Stimulated activated CD8-positive, alpha-beta memory T cell treated with anti-CD3 and anti-CD28 coated beads, Interleukin-15, amount 100 ng/mL, for 1 hour (primary cell): ENCODE data around the gene PYGO1.
"Not testable (repeated sequence)": the region's sequence is repeated elsewhere in the genome, so short reads cannot be mapped to it uniquely, and the experiment has no call there.

ENCODE experiments used
- DNase-seq: peaks from one replicate; pipeline ENCODE4 v3.0.0-alpha.2; 2020; ENCODE audit warnings: low read depth

Gene PYGO1

GRCh38 chr15:55564347-55565145 is 23.6 kb downstream of the PYGO1 start:
- no peak for DNase-seq

GRCh38 chr15:55562601-55563000 is 25.5 kb downstream of the PYGO1 start:
- DNase-seq: no peak

GRCh38 chr15:55555089-55555488 is 33.1 kb downstream of the PYGO1 start:
- DNase-seq: no peak

GRCh38 chr15:55552926-55553325 is 35.2 kb downstream of the PYGO1 start:
- DNase-seq: no peak

- DNase-seq: no peak
These were observed 35.7 kb downstream of the PYGO1 start for GRCh38 chr15:55552451-55552850.

GRCh38 chr15:55549305-55549704 is 38.8 kb downstream of the PYGO1 start:
- no peak for DNase-seq

- no peak for DNase-seq
These were observed 41.4 kb downstream of the PYGO1 start for GRCh38 chr15:55546718-55547117.

- no peak for DNase-seq
These were observed 52.7 kb downstream of the PYGO1 start for GRCh38 chr15:55535436-55535835.

GRCh38 chr15:55532944-55533343 is 55.2 kb downstream of the PYGO1 start:
- no peak for DNase-seq

- DNase-seq: no peak
These were observed 57.3 kb downstream of the PYGO1 start for GRCh38 chr15:55530861-55531313.

GRCh38 chr15:55528812-55529211 is 59.3 kb downstream of the PYGO1 start:
- DNase-seq: no peak

GRCh38 chr15:55527150-55527549 is 61.0 kb downstream of the PYGO1 start:
- DNase-seq: no peak

- no peak for DNase-seq
These were observed 61.5 kb downstream of the PYGO1 start for GRCh38 chr15:55526559-55527036.

- no peak for DNase-seq
These were observed 65.2 kb downstream of the PYGO1 start for GRCh38 chr15:55522742-55523450.

GRCh38 chr15:55518641-55519040 is 69.5 kb downstream of the PYGO1 start:
- no peak for DNase-seq

- no peak for DNase-seq
These were observed 70.1 kb downstream of the PYGO1 start for GRCh38 chr15:55518009-55518408.

GRCh38 chr15:55515991-55516776 is 72.0 kb downstream of the PYGO1 start:
- no peak for DNase-seq

GRCh38 chr15:55515491-55515890 is 72.7 kb downstream of the PYGO1 start:
- no peak for DNase-seq

- DNase-seq: no peak
These were observed 73.7 kb downstream of the PYGO1 start for GRCh38 chr15:55514414-55514850.

- not testable (repeated sequence) for DNase-seq
These were observed 74.3 kb downstream of the PYGO1 start for GRCh38 chr15:55513621-55514413.

- DNase-seq: no peak
These were observed 75.0 kb downstream of the PYGO1 start for GRCh38 chr15:55513152-55513551.

- DNase-seq: no peak
These were observed 80.6 kb downstream of the PYGO1 start for GRCh38 chr15:55507567-55507966.
